ENCODE measurements around the gene CCM2L. TPM values are rescaled to one million over a fixed set of nuclear protein-coding genes. Genes with fewer than 3 reads are reported as not detected.

CCM2L gene
- total and polyA plus RNA-seq, 10 of the 15 experiments (the other 5 are each of a cell fraction or from before 2014, with no cell fraction given) = not detected

DNA sequence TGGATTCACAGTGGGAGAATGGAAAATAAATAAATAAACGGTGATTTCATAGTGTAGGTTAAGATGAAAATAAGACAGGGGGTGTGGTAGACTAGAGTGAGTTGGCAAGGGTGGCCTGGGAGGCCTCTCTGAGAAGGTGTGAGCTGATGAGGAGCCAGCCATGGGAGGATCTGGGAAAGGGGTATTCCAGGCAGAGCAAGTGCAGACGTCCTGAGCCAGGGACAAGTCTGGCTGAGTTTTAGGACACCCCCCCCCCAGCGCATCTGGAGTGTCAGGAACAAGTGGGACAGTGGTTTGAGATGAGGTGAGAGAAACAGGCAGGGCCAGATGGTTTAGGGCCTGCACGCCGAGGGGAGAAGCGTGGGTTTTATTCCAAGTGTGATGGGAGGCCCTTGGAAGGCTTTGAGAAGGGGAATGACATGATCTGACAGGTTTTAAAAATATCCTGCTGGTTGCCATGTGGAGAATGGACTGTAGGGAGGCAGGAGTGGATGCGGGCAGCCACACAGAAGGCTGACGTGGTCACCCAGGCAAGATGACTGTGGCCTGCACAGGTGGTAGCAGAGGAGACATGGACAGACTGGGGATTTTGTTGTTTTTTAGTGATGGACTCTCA lies 21.1 kb upstream of the CCM2L start:
- TF ChIP-seq CBX5 (IDR thresholded peaks at IDR 0.05; ENCODE audit: low read depth) = no peak
- no peak for TF ChIP-seq STAT3 (IDR thresholded peaks at IDR 0.05; ENCODE audit: low read depth, low read length)
- no peak for TF ChIP-seq CEBPB (IDR thresholded peaks at IDR 0.05; ENCODE audit: borderline replicate concordance in 1 of 2, low read depth in 2 of 2, low read length in 2 of 2)
- TF ChIP-seq, protein P1, sequence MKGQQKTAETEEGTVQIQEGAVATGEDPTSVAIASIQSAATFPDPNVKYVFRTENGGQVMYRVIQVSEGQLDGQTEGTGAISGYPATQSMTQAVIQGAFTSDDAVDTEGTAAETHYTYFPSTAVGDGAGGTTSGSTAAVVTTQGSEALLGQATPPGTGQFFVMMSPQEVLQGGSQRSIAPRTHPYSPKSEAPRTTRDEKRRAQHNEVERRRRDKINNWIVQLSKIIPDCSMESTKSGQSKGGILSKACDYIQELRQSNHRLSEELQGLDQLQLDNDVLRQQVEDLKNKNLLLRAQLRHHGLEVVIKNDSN (IDR thresholded peaks at IDR 0.05; ENCODE audit: borderline replicate concordance, extremely low read length, insufficient read depth, low read depth, low read length) = no peak
- TF ChIP-seq, protein P2, sequence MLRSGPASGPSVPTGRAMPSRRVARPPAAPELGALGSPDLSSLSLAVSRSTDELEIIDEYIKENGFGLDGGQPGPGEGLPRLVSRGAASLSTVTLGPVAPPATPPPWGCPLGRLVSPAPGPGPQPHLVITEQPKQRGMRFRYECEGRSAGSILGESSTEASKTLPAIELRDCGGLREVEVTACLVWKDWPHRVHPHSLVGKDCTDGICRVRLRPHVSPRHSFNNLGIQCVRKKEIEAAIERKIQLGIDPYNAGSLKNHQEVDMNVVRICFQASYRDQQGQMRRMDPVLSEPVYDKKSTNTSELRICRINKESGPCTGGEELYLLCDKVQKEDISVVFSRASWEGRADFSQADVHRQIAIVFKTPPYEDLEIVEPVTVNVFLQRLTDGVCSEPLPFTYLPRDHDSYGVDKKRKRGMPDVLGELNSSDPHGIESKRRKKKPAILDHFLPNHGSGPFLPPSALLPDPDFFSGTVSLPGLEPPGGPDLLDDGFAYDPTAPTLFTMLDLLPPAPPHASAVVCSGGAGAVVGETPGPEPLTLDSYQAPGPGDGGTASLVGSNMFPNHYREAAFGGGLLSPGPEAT (IDR thresholded peaks at IDR 0.05; ENCODE audit: low read depth) = no peak
- no peak for ATAC-seq
- H3K9ac ChIP-seq (ENCODE audit: control insufficient read depth, insufficient read depth, low read length) = no peak overlapping the region
- no peaks in the 10 kb centered on the region for H3K79me2 ChIP-seq (ENCODE audit: control insufficient read depth, insufficient read depth, low read length)
- no peaks in the 10 kb centered on the region for H4K20me1 ChIP-seq (ENCODE audit: control insufficient read depth, insufficient read depth)
- in situ Hi-C loops (cut with MboI) = no loop called here
- 38% methylated on average over 8 of the region's 8 CpGs for WGBS (ENCODE audit: insufficient coverage, insufficient replicate concordance, low lambda C conversion rate, missing lambda C conversion rate)
- intact Hi-C loops (cut with micrococcal nuclease; ENCODE audit: unreplicated experiment) = no loop called here
- ChIA-PET CTCF (interaction anchor here (0.6 kb wide), 1 partner anchor 566 kb away, joined by 3 read pairs; no protein-coding TSS in a partner anchor), POLR2A (no interaction called here), RAD21 (ENCODE audit: unreplicated experiment) (no interaction called here), SMC1A (ENCODE audit: uncharacterized antibody, unreplicated experiment) (no interaction called here)
- no TSS peak for BruUV-seq (replicated peaks)
- H3K4me3 ChIP-seq = no peak overlapping the region
- H3K36me3 ChIP-seq (ENCODE audit: control insufficient read depth in 2 of 2, insufficient read depth in 2 of 2, low read length in 1 of 2) = no peaks in the 10 kb centered on the region
- DNase-seq (ENCODE audit: low read depth, low spot score) = no peak
- FAIRE-seq = no peak
- H2AFZ ChIP-seq (ENCODE audit: control insufficient read depth, low read depth, low read length) = no peak overlapping the region
- H3K4me2 ChIP-seq (ENCODE audit: control insufficient read depth, insufficient read depth) = no peak overlapping the region
- no peaks in the 10 kb centered on the region for H3K9me3 ChIP-seq (replicated peaks; ENCODE audit: control insufficient read depth, insufficient read depth, low read length)
- no peak overlapping the region for H3K27ac ChIP-seq (ENCODE audit: control insufficient read depth, insufficient read depth)
- no peaks in the 10 kb centered on the region for H3K4me1 ChIP-seq (ENCODE audit: control insufficient read depth, insufficient read depth, low read length)
- H3K27me3 ChIP-seq (replicated peaks in 1 of 2; ENCODE audit: control insufficient read depth in 2 of 2, insufficient read depth in 2 of 2, low read length in 1 of 2) = peaks cover 0 to 5% of the 10 kb centered on the region in 2 experiments; a peak in 2 of 4 replicates
